ENCODE measurements around the gene ARL2. TPM values are rescaled to one million over a fixed set of nuclear protein-coding genes. Genes with fewer than 3 reads are reported as not detected.

ARL2 gene
- total and polyA plus RNA-seq, 2 donors (not counting 3 experiments of a cell fraction or from before 2014, with no cell fraction given): 109 to 259 TPM

DNA sequence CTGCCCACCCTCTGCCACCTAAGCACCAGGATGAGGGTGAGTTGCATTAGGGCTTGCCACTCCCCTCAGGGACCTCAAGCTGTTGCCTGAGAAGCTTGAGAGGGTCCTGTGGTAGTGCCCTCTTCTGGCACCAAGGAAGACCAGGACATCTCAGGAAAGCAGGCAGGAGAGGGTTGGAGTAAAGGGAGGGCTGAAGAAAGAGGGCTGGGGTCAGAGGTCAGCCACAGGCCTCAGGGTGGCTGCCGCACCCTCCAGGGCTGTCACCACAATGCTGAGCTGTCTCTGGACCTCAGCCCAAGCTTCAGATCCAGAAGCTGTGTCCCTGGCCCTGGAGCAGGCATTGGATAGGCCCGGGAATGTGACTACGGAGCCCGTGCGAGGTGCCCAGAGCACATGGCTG is 31.1 kb downstream of the ARL2 start:
- no peak overlapping the region for H3K9ac ChIP-seq (replicated peaks; ENCODE audit: extremely low read depth, insufficient read depth, low read length)
- peaks cover 15% of the 10 kb centered on the region for H3K4me1 ChIP-seq (ENCODE audit: control insufficient read depth, extremely low read depth, insufficient read depth, low read length)
- H2AFZ ChIP-seq (ENCODE audit: low read depth, low read length): no peak overlapping the region
- no peaks in the 10 kb centered on the region for H3K27me3 ChIP-seq (ENCODE audit: control insufficient read depth in 2 of 2, insufficient read depth in 2 of 2, low read length in 2 of 2)
- DNase-seq (ENCODE audit: low read depth, low spot score) (no peak), FAIRE-seq (no peak)
- no peaks in the 10 kb centered on the region for H4K20me1 ChIP-seq (replicated peaks; ENCODE audit: control insufficient read depth, extremely low read depth, insufficient read depth, low read length)
- intact Hi-C loops (cut with micrococcal nuclease) (no loop called here), dilution Hi-C loops (cut with MboI; ENCODE audit: extremely low pct_ligation_motif_present, low sequenced_read_pairs) (no loop called here)
- H3K4me3 ChIP-seq (replicated peaks in 1 of 3; ENCODE audit: insufficient read depth in 1 of 3, low read depth in 1 of 3, low read length in 3 of 3): no peak overlapping the region
- ChIA-PET CTCF (interaction anchor here (0.8 to 1.0 kb wide), 2 partner anchors 18 to 31 kb away, joined by 3 read pairs; partner anchors contain the start of genes ARL2 and SNX15), POLR2A (no interaction called here)
- no peak overlapping the region for H3K4me2 ChIP-seq (ENCODE audit: insufficient read depth, low read length)
- no peak for TF ChIP-seq POLR2A (IDR thresholded peaks at IDR 0.05; ENCODE audit: low read depth, low read length)
- no peak for TF ChIP-seq JUN (IDR thresholded peaks at IDR 0.05; ENCODE audit: borderline replicate concordance, insufficient read depth, insufficient read length, low read depth)
- no peak for TF ChIP-seq GATA2 (IDR thresholded peaks at IDR 0.05; ENCODE audit: insufficient read depth, insufficient read length, low read depth, low read length)
- no peak for TF ChIP-seq FOS (IDR thresholded peaks at IDR 0.05; ENCODE audit: borderline replicate concordance, insufficient read depth, low read length)
- TF ChIP-seq, protein P1, sequence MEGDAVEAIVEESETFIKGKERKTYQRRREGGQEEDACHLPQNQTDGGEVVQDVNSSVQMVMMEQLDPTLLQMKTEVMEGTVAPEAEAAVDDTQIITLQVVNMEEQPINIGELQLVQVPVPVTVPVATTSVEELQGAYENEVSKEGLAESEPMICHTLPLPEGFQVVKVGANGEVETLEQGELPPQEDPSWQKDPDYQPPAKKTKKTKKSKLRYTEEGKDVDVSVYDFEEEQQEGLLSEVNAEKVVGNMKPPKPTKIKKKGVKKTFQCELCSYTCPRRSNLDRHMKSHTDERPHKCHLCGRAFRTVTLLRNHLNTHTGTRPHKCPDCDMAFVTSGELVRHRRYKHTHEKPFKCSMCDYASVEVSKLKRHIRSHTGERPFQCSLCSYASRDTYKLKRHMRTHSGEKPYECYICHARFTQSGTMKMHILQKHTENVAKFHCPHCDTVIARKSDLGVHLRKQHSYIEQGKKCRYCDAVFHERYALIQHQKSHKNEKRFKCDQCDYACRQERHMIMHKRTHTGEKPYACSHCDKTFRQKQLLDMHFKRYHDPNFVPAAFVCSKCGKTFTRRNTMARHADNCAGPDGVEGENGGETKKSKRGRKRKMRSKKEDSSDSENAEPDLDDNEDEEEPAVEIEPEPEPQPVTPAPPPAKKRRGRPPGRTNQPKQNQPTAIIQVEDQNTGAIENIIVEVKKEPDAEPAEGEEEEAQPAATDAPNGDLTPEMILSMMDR (IDR thresholded peaks at IDR 0.05; ENCODE audit: extremely low read depth in 1 of 2, insufficient read depth in 1 of 2, low read depth in 1 of 2, low read length in 2 of 2): no peak
- TF ChIP-seq, protein P2, sequence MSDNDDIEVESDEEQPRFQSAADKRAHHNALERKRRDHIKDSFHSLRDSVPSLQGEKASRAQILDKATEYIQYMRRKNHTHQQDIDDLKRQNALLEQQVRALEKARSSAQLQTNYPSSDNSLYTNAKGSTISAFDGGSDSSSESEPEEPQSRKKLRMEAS (IDR thresholded peaks at IDR 0.05; ENCODE audit: insufficient read depth, insufficient read length): no peak
- no peak for TF ChIP-seq MYC (IDR thresholded peaks at IDR 0.05; ENCODE audit: low read depth, low read length)
- TF ChIP-seq POLR2AphosphoS5 (IDR thresholded peaks at IDR 0.05; ENCODE audit: insufficient read depth, low read depth, low read length): no peak
- no peak for TF ChIP-seq EZH2 (IDR thresholded peaks at IDR 0.05; ENCODE audit: borderline replicate concordance, low read depth, low read length, severe bottlenecking)
- H3K9me3 ChIP-seq (replicated peaks; ENCODE audit: control insufficient read depth, insufficient read depth, low read length): no peaks in the 10 kb centered on the region
- peaks cover 0 to 8% of the 10 kb centered on the region in 2 experiments for H3K36me3 ChIP-seq (ENCODE audit: control insufficient read depth in 2 of 2, extremely low read depth in 1 of 2, insufficient read depth in 2 of 2, low read length in 2 of 2)
- H3K79me2 ChIP-seq (ENCODE audit: control insufficient read depth, insufficient read depth, low read length): no peaks in the 10 kb centered on the region
- H3K27ac ChIP-seq (ENCODE audit: insufficient read depth, low read depth, low read length): no peak overlapping the region
- no TSS peak for BruUV-seq (replicated peaks)
- no peaks in the 10 kb centered on the region for H3K9me1 ChIP-seq (replicated peaks; ENCODE audit: control insufficient read depth, extremely low read depth, insufficient read depth, low read length)
